K562 (cell line): Measurements from ENCODE around the gene NRSN2. TPM values are rescaled to one million over a fixed set of nuclear protein-coding genes. Genes with fewer than 3 reads are reported as not detected.

Experiments
- ARID1B ChIP-seq: fragments of 450-650 bp; IDR thresholded peaks from 2 replicates; pipeline ENCODE4 v1.6.1; 2016; ENCODE audit warnings: antibody characterized with exemption, mild to moderate bottlenecking, inconsistent platforms
- ASH1L ChIP-seq: fragments of 450-650 bp; IDR thresholded peaks from 2 replicates; pipeline ENCODE4 v1.6.1; 2018; ENCODE audit warnings: borderline replicate concordance, mild to moderate bottlenecking, low read depth; ENCODE audit not compliant: partially characterized antibody
- CBFA2T3 ChIP-seq: fragments of 450-650 bp; IDR thresholded peaks from 2 replicates; pipeline ENCODE4 v1.6.1; 2017
- CTBP1 ChIP-seq: fragments of 450-650 bp; IDR thresholded peaks from 2 replicates; pipeline ENCODE4 v1.6.1; 2016; ENCODE audit warnings: borderline replicate concordance
- DLX4 ChIP-seq: fragments of 250-450 bp; sonication (Bioruptor Pico); IDR thresholded peaks from 2 replicates; pipeline ENCODE4 v1.6.1; 2021; ENCODE audit warnings: mild to moderate bottlenecking
- E2F5 ChIP-seq: sonication (generic); formaldehyde crosslinking; IDR thresholded peaks from 2 replicates; pipeline ENCODE4 v1.8.0; 2022; ENCODE audit warnings: mild to moderate bottlenecking, missing genetic modification reagents
- EGR1 ChIP-seq: fragments of 450-650 bp; conservative IDR thresholded peaks from 2 replicates; pipeline ENCODE4 v1.6.1; 2017; ENCODE audit warnings: mild to moderate bottlenecking
- ELF1 ChIP-seq: fragments of 200-800 bp; sonication (Bioruptor generic); IDR thresholded peaks from 2 replicates; pipeline ENCODE4 v1.6.1; 2016; ENCODE audit warnings: missing genetic modification characterization, missing compliant biosample characterization
- FOXJ2 ChIP-seq: fragments of 200-800 bp; sonication (Bioruptor generic); IDR thresholded peaks from 2 replicates; pipeline ENCODE4 v1.6.1; 2016; ENCODE audit warnings: missing genetic modification characterization, missing compliant biosample characterization
- FOXP4 ChIP-seq: sonication (generic); formaldehyde crosslinking; IDR thresholded peaks from 2 replicates; pipeline ENCODE4 v1.8.0; 2022; ENCODE audit warnings: mild to moderate bottlenecking, missing genetic modification reagents, borderline replicate concordance
- HIVEP1 ChIP-seq: fragments of 250-450 bp; sonication (Bioruptor Pico); IDR thresholded peaks from 2 replicates; pipeline ENCODE4 v1.4.0; 2020; ENCODE audit warnings: mild to moderate bottlenecking
- HNRNPK ChIP-seq: fragments of 200-400 bp; formaldehyde crosslinking; IDR thresholded peaks from one replicate; pipeline ENCODE4 v1.6.1; 2018; ENCODE audit warnings: mild to moderate bottlenecking, low read depth, low read length; ENCODE audit not compliant: poor library complexity, severe bottlenecking
- IRF9 ChIP-seq: fragments of 450-650 bp; IDR thresholded peaks from 2 replicates; pipeline ENCODE4 v1.6.1; 2016; ENCODE audit warnings: missing biosample characterization, missing genetic modification characterization
- KAT2B ChIP-seq: IDR thresholded peaks from one replicate; pipeline ENCODE4 v1.6.1; 2012; ENCODE audit warnings: low read depth, mild to moderate bottlenecking, control low read depth, inconsistent platforms, low read length, moderate library complexity
- KLF13 ChIP-seq: fragments of 450-650 bp; IDR thresholded peaks from 2 replicates; pipeline ENCODE4 v1.6.1; 2016; ENCODE audit warnings: missing genetic modification characterization, low read depth, mild to moderate bottlenecking, missing compliant biosample characterization, moderate library complexity, borderline replicate concordance
- LARP7 ChIP-seq: fragments of 450-650 bp; IDR thresholded peaks from 2 replicates; pipeline ENCODE4 v1.6.1; 2016
- MECOM ChIP-seq: fragments of 250-450 bp; sonication (Bioruptor Pico); IDR thresholded peaks from 2 replicates; pipeline ENCODE4 v1.8.0; 2022; ENCODE audit warnings: inconsistent platforms
- NCOR1 ChIP-seq: fragments of 450-650 bp; IDR thresholded peaks from 2 replicates; pipeline ENCODE4 v1.6.1; 2016; ENCODE audit warnings: mild to moderate bottlenecking, moderate library complexity
- NELFE ChIP-seq: IDR thresholded peaks from 2 replicates; pipeline ENCODE4 v1.6.1; 2011; ENCODE audit warnings: mild to moderate bottlenecking; ENCODE audit not compliant: insufficient read depth, insufficient read length
- NUFIP1 ChIP-seq: fragments of 450-650 bp; IDR thresholded peaks from 2 replicates; pipeline ENCODE4 v1.6.1; 2018; ENCODE audit not compliant: partially characterized antibody
- SIX5 ChIP-seq, 2 experiments: IDR thresholded peaks; 2 replicates each; pipeline ENCODE4 v1.6.1; 2011; ENCODE audit warnings: low read length in 2 of 2, borderline replicate concordance in 1 of 2, low read depth in 1 of 2, mild to moderate bottlenecking in 1 of 2, moderate library complexity in 1 of 2; ENCODE audit not compliant: insufficient read depth in 1 of 2
- SMAD4 ChIP-seq: fragments of 250-450 bp; sonication (Bioruptor Pico); conservative IDR thresholded peaks from 2 replicates; pipeline ENCODE4 v1.8.0; 2021; ENCODE audit warnings: inconsistent platforms, mild to moderate bottlenecking, moderate library complexity
- ZC3H11A ChIP-seq: IDR thresholded peaks from 2 replicates; pipeline ENCODE4 v1.6.1; 2012; ENCODE audit warnings: low read depth, low read length, improper control_type of control experiment
- ZNF24 ChIP-seq: fragments of 450-650 bp; IDR thresholded peaks from 2 replicates; pipeline ENCODE4 v1.6.1; 2016
- ZNF282 ChIP-seq: sonication (generic); formaldehyde crosslinking; IDR thresholded peaks from 2 replicates; pipeline ENCODE4 v1.8.1; 2023; ENCODE audit warnings: missing genetic modification reagents
- polyA plus RNA-seq, 8 experiments: library from polyadenylated mRNA; depleted of rRNA in 4 of 8; stranded (reverse) in 5 of 8; unstranded in 3 of 8; fragments of >200 nt; fragmentation: Nextera tagmentation in 2 of 8; fragmentation: Illumina TruSeq in 1 of 8; extraction: Ambion mirVana in 2 of 8; extraction: Trizol in 1 of 8; gene quantifications; 2 replicates each; pipeline versions ENCODE4 v1.2.1 to v1.2.3, GENCODE V29; 2011 to 2014; ENCODE audit warnings: inconsistent platforms in 1 of 8, missing spikeins in 1 of 8
- total RNA-seq, 7 experiments: library from RNA; depleted of rRNA in 6 of 7; stranded (reverse); fragments of >200 nt in 6 of 7; fragmentation: Illumina TruSeq in 2 of 7; extraction: Trizol in 2 of 7; gene quantifications; 2 replicates each; pipeline versions ENCODE4 v1.2.1 to v1.2.3, GENCODE V29; 2011 to 2021; ENCODE audit warnings: low replicate concordance in 1 of 7

NRSN2 gene
- total and polyA plus RNA-seq, 9 of the 15 experiments (the other 6 are each of a cell fraction or from before 2014, with no cell fraction given) = 7.5 to 29.7 (median 11.1) TPM

- TF ChIP-seq NELFE = no peak
- no peak for TF ChIP-seq SIX5 (IDR thresholded peaks at IDR 0.05; ENCODE audit: borderline replicate concordance in 1 of 2, insufficient read depth in 1 of 2, low read depth in 1 of 2, low read length in 2 of 2)
- TF ChIP-seq IRF9 = no peak
- no peak; the same call in 1 of the 2 replicates for TF ChIP-seq E2F5
- TF ChIP-seq ARID1B = no peak; the same call in 1 of the 2 replicates
- TF ChIP-seq ZC3H11A = no peak
- TF ChIP-seq ELF1 (tag) = peak; percentile 41; the same call in 1 of the 2 replicates
- no peak for TF ChIP-seq ZNF282 (CRISPR knock-in tag)
- TF ChIP-seq CTBP1 = peak; percentile 15; the same call in 1 of the 2 replicates
- no peak for TF ChIP-seq FOXP4
- no peak for TF ChIP-seq HNRNPK
- TF ChIP-seq KAT2B = no peak
- 0 out of 2 replicates have a peak, but pooled peaks have one; percentile 13 for TF ChIP-seq EGR1
- TF ChIP-seq ASH1L = no peak
- TF ChIP-seq CBFA2T3 = peak; percentile 64
- TF ChIP-seq KLF13 = no peak
- TF ChIP-seq HIVEP1 = peak; percentile 48; the same call in 1 of the 2 replicates
- no peak for TF ChIP-seq FOXJ2 (tag)
- TF ChIP-seq ZNF24 = no peak
- no peak for TF ChIP-seq NUFIP1
- peak; percentile 63; the same call in 1 of the 2 replicates for TF ChIP-seq SMAD4 (CRISPR knock-in tag)
- no peak; the same call in none of the 2 replicates for TF ChIP-seq NCOR1
- no peak for TF ChIP-seq MECOM (CRISPR knock-in tag)
- no peak for TF ChIP-seq DLX4 (CRISPR knock-in tag)
- no peak for TF ChIP-seq LARP7
These were observed 26.4 kb downstream of the NRSN2 start (continued) for GRCh38 chr20:373171-373890.
